GM12875 (cell line): ENCODE results near the gene ZNF316.

Source experiments
- H3K4me3 ChIP-seq: one replicate; pipeline ENCODE4 v1.5.1; 2011; ENCODE audit warnings: low read depth, low read length, control low read depth
- TF ChIP-seq, protein P1 (sequence below): IDR thresholded peaks from 2 replicates; pipeline ENCODE4 v1.5.1; 2011; ENCODE audit warnings: low read depth, mild to moderate bottlenecking, control low read depth, inconsistent platforms, low read length, moderate library complexity, borderline replicate concordance; ENCODE audit not compliant: insufficient read depth

The ZNF316 gene

DNA sequence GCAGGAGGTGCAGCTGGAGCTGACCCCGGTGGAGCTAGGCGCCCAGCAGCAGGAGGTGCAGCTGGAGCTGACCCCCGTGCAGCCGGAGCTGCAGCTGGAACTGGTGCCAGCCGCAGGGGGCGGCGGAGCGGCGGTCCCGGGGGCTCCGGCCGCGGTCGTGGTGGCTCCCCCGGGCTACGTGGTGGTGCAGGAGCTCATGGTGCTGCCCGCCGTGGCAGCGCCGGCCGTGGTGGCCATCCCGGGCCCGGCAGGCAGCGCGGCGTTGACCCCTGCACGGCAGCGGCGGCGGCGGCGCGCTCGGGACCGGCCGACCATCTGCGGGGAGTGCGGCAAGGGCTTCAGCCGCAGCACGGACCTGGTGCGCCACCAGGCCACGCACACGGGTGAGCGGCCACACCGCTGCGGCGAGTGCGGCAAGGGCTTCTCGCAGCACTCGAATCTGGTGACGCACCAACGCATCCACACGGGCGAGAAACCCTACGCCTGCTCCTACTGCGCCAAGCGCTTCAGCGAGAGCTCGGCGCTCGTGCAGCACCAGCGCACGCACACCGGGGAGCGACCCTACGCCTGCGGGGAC lies 14.9 kb upstream of the ZNF316 start:
- TF ChIP-seq, protein P1, sequence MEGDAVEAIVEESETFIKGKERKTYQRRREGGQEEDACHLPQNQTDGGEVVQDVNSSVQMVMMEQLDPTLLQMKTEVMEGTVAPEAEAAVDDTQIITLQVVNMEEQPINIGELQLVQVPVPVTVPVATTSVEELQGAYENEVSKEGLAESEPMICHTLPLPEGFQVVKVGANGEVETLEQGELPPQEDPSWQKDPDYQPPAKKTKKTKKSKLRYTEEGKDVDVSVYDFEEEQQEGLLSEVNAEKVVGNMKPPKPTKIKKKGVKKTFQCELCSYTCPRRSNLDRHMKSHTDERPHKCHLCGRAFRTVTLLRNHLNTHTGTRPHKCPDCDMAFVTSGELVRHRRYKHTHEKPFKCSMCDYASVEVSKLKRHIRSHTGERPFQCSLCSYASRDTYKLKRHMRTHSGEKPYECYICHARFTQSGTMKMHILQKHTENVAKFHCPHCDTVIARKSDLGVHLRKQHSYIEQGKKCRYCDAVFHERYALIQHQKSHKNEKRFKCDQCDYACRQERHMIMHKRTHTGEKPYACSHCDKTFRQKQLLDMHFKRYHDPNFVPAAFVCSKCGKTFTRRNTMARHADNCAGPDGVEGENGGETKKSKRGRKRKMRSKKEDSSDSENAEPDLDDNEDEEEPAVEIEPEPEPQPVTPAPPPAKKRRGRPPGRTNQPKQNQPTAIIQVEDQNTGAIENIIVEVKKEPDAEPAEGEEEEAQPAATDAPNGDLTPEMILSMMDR: no peak
- H3K4me3 ChIP-seq: no peak overlapping the region

- H3K4me3 ChIP-seq: no peak overlapping the region
- TF ChIP-seq, protein P1: no peak
Measured at GRCh38 chr7:6623589-6624245, 13.4 kb upstream of the ZNF316 start.

- TF ChIP-seq, protein P1: no peak
- no peak overlapping the region for H3K4me3 ChIP-seq
Measured at GRCh38 chr7:6624246-6624611, 12.9 kb upstream of the ZNF316 start.

DNA sequence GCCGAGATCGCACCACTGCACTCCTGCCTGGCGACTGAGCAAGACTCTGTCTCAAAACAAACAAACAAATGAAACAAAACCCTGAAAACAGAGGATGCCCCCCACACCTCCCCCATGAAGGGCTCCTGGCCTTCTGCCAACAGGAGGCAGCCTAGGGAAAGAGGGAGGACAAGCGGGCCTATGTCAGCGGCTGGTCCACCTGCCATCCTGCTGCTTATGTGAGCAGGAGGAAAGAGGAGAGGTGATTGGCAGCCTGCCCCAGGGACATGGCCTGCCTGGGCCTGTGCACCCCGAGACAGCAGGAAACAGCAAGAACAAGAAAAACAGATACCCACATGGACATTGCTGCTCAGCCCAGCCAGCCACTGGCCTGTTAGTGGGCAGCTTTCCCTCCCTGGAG lies 9.1 kb upstream of the ZNF316 start:
- no peak overlapping the region for H3K4me3 ChIP-seq
- TF ChIP-seq, protein P1: no peak

- TF ChIP-seq, protein P1: no peak
- H3K4me3 ChIP-seq: no peak overlapping the region
Measured at GRCh38 chr7:6630007-6630849, 6.9 kb upstream of the ZNF316 start.

GRCh38 chr7:6631605-6632004 lies 5.5 kb upstream of the ZNF316 start:
- TF ChIP-seq, protein P1: no peak
- no peak overlapping the region for H3K4me3 ChIP-seq
